GM12801 (cell line): ENCODE measurements around the gene PELO.

ENCODE experiments used
- CTCF ChIP-seq: IDR thresholded peaks from one replicate; pipeline ENCODE4 v1.5.1; 2011; ENCODE audit warnings: control low read depth; ENCODE audit not compliant: insufficient read length; ENCODE audit errors: extremely low read depth

PELO gene

GRCh38 chr5:52802272-52802973 is 14.7 kb downstream of the PELO start:
- no peak for TF ChIP-seq CTCF

GRCh38 chr5:52802974-52803336 is 15.2 kb downstream of the PELO start:
- no peak for TF ChIP-seq CTCF

GRCh38 chr5:52804387-52804791 is 16.7 kb downstream of the PELO start:
- no peak for TF ChIP-seq CTCF

GRCh38 chr5:52804981-52805380 is 17.3 kb downstream of the PELO start:
- TF ChIP-seq CTCF = no peak

GRCh38 chr5:52805615-52806014 is 17.9 kb downstream of the PELO start:
- no peak for TF ChIP-seq CTCF

- no peak for TF ChIP-seq CTCF
These were observed 19.3 kb downstream of the PELO start for GRCh38 chr5:52807037-52807436.

- no peak for TF ChIP-seq CTCF
These were observed 20.0 kb downstream of the PELO start for GRCh38 chr5:52807723-52808122.
